Measurements from ENCODE around the gene SPIN2A. TPM values are rescaled to one million over a fixed set of nuclear protein-coding genes. Genes with fewer than 3 reads are reported as not detected.

Gene SPIN2A
- total and polyA plus RNA-seq, 2 donors (not counting 3 experiments of a cell fraction or from before 2014, with no cell fraction given) = 0.22 to 0.75 TPM

GRCh38 chrX:57172544-57172943 lies 35.3 kb upstream of the SPIN2A start:
- H4K20me1 ChIP-seq (replicated peaks; ENCODE audit: control insufficient read depth, extremely low read depth, insufficient read depth, low read length) = no peaks in the 10 kb centered on the region
- dilution Hi-C loops (cut with MboI; ENCODE audit: extremely low pct_ligation_motif_present, low sequenced_read_pairs) = no loop called here
- no TSS peak for BruUV-seq (replicated peaks)

More at GRCh38 chrX:57172544-57172943, 35.3 kb upstream of the SPIN2A start:
- Histone ChIP-seq H3K4me1 (ENCODE audit: control insufficient read depth, extremely low read depth, insufficient read depth, low read length) (no peaks in the 10 kb centered on the region), H3K27ac (ENCODE audit: insufficient read depth, low read depth, low read length) (no peak overlapping the region), H3K27me3 (ENCODE audit: control insufficient read depth in 2 of 2, insufficient read depth in 2 of 2, low read length in 2 of 2) (no peaks in the 10 kb centered on the region), H3K9ac (replicated peaks; ENCODE audit: extremely low read depth, insufficient read depth, low read length) (no peak overlapping the region), H3K36me3 (ENCODE audit: control insufficient read depth in 2 of 2, extremely low read depth in 1 of 2, insufficient read depth in 2 of 2, low read length in 2 of 2) (no peaks in the 10 kb centered on the region), H3K4me2 (ENCODE audit: insufficient read depth, low read length) (no peak overlapping the region), H3K79me2 (ENCODE audit: control insufficient read depth, insufficient read depth, low read length) (no peaks in the 10 kb centered on the region), H3K9me3 (replicated peaks; ENCODE audit: control insufficient read depth, insufficient read depth, low read length) (no peaks in the 10 kb centered on the region), H3K9me1 (replicated peaks; ENCODE audit: control insufficient read depth, extremely low read depth, insufficient read depth, low read length) (no peaks in the 10 kb centered on the region), H2AFZ (ENCODE audit: low read depth, low read length) (no peak overlapping the region), H3K4me3 (replicated peaks in 1 of 3; ENCODE audit: insufficient read depth in 1 of 3, low read depth in 1 of 3, low read length in 3 of 3) (no peak overlapping the region)
- DNase-seq (ENCODE audit: low read depth, low spot score) (no peak), FAIRE-seq (no peak)
- intact Hi-C loops (cut with micrococcal nuclease) = no loop called here
- ChIA-PET POLR2A (no interaction called here), CTCF (no interaction called here)
- TF ChIP-seq EZH2 (IDR thresholded peaks at IDR 0.05; ENCODE audit: borderline replicate concordance, low read depth, low read length, severe bottlenecking) = no peak
- no peak for TF ChIP-seq MAX (IDR thresholded peaks at IDR 0.05; ENCODE audit: insufficient read depth, insufficient read length)
- no peak for TF ChIP-seq POLR2AphosphoS5 (IDR thresholded peaks at IDR 0.05; ENCODE audit: insufficient read depth, low read depth, low read length)
- no peak for TF ChIP-seq POLR2A (IDR thresholded peaks at IDR 0.05; ENCODE audit: low read depth, low read length)
- no peak for TF ChIP-seq MYC (IDR thresholded peaks at IDR 0.05; ENCODE audit: low read depth, low read length)
- TF ChIP-seq JUN (IDR thresholded peaks at IDR 0.05; ENCODE audit: borderline replicate concordance, insufficient read depth, insufficient read length, low read depth) = no peak
- TF ChIP-seq GATA2 (IDR thresholded peaks at IDR 0.05; ENCODE audit: insufficient read depth, insufficient read length, low read depth, low read length) = no peak
- TF ChIP-seq CTCF (IDR thresholded peaks at IDR 0.05; ENCODE audit: extremely low read depth in 1 of 2, insufficient read depth in 1 of 2, low read depth in 1 of 2, low read length in 2 of 2) = no peak
- no peak for TF ChIP-seq FOS (IDR thresholded peaks at IDR 0.05; ENCODE audit: borderline replicate concordance, insufficient read depth, low read length)

Measured in endothelial cell of umbilical vein (primary cell).